Smooth muscle cell (in vitro differentiated cells): Measurements from ENCODE around the gene LANCL2. TPM values are rescaled to one million over a fixed set of nuclear protein-coding genes. Genes with fewer than 3 reads are reported as not detected.
A peak's percentile ranks its signal among the peaks of the same experiment; 100 is the strongest.

Experiments used
- DNase-seq: peaks from one replicate; lab custom pipeline; 2025; ENCODE audit not compliant: unreplicated experiment; lab: John Stamatoyannopoulos, UW
- H2AFZ ChIP-seq: fragments of 200-600 bp; sonication (generic); 2 replicates; pipeline ENCODE4 v1.6.0; 2016; ENCODE audit warnings: antibody characterized with exemption, low read depth, mild to moderate bottlenecking
- H3F3A ChIP-seq: fragments of 200-600 bp; sonication (generic); 2 replicates; pipeline ENCODE4 v1.6.0; 2017; ENCODE audit warnings: antibody characterized with exemption, low read depth
- H3K27ac ChIP-seq: fragments of 200-600 bp; sonication (generic); 2 replicates; pipeline ENCODE4 v1.5.1; 2016; ENCODE audit warnings: low read depth, mild to moderate bottlenecking
- H3K27me3 ChIP-seq: fragments of 200-600 bp; sonication (generic); 2 replicates; pipeline ENCODE4 v1.6.1; 2016; ENCODE audit warnings: low read depth, mild to moderate bottlenecking
- H3K36me3 ChIP-seq: fragments of 200-600 bp; sonication (generic); 2 replicates; pipeline ENCODE4 v1.5.1; 2016; ENCODE audit warnings: low read depth
- H3K4me1 ChIP-seq: fragments of 200-600 bp; sonication (generic); 2 replicates; pipeline ENCODE4 v1.5.1; 2016; ENCODE audit warnings: low read depth
- H3K4me2 ChIP-seq: fragments of 200-600 bp; sonication (generic); 2 replicates; pipeline ENCODE4 v1.6.0; 2016; ENCODE audit warnings: mild to moderate bottlenecking
- H3K4me3 ChIP-seq: fragments of 200-600 bp; sonication (generic); 2 replicates; pipeline ENCODE4 v1.5.1; 2016; ENCODE audit warnings: mild to moderate bottlenecking
- H3K79me2 ChIP-seq: fragments of 200-600 bp; sonication (generic); 2 replicates; pipeline ENCODE4 v1.6.0; 2016; ENCODE audit warnings: low read depth, mild to moderate bottlenecking
- H3K9ac ChIP-seq: fragments of 200-600 bp; sonication (generic); 2 replicates; pipeline ENCODE4 v1.6.0; 2016; ENCODE audit warnings: low read depth
- H3K9me3 ChIP-seq: fragments of 200-600 bp; sonication (generic); replicated peaks from 2 replicates; pipeline ENCODE4 v1.5.1; 2016; ENCODE audit warnings: low read depth
- H4K20me1 ChIP-seq: fragments of 200-600 bp; sonication (generic); 2 replicates; pipeline ENCODE4 v1.6.0; 2016; ENCODE audit warnings: low read depth
- CTCF ChIP-seq: fragments of 200-600 bp; sonication (generic); IDR thresholded peaks from 2 replicates; pipeline ENCODE4 v1.5.1; 2017; ENCODE audit warnings: borderline replicate concordance, mild to moderate bottlenecking, antibody characterized with exemption; ENCODE audit not compliant: insufficient read depth, poor library complexity, severe bottlenecking
- WGBS: methylation state at CpG from one replicate; pipeline ENCODE4 v1.1.7; 2016; ENCODE audit warnings: low lambda C conversion rate; 5-methylcytosine and 5-hydroxymethylcytosine counted together
- polyA plus RNA-seq: library from polyadenylated mRNA; unstranded; fragments of >200 nt; fragmentation: Nextera tagmentation; extraction: Ambion mirVana; gene quantifications from 2 replicates; pipeline ENCODE4 v1.2.1, GENCODE V29; 2016
- total RNA-seq: library from RNA; depleted of rRNA; stranded (reverse); fragments of >200 nt; gene quantifications from 2 replicates; pipeline ENCODE4 v1.2.3, GENCODE V29; 2014

LANCL2 gene
- total and polyA plus RNA-seq, 2 experiments from 2014 or later, result 9.4 to 15.6 TPM

DNA sequence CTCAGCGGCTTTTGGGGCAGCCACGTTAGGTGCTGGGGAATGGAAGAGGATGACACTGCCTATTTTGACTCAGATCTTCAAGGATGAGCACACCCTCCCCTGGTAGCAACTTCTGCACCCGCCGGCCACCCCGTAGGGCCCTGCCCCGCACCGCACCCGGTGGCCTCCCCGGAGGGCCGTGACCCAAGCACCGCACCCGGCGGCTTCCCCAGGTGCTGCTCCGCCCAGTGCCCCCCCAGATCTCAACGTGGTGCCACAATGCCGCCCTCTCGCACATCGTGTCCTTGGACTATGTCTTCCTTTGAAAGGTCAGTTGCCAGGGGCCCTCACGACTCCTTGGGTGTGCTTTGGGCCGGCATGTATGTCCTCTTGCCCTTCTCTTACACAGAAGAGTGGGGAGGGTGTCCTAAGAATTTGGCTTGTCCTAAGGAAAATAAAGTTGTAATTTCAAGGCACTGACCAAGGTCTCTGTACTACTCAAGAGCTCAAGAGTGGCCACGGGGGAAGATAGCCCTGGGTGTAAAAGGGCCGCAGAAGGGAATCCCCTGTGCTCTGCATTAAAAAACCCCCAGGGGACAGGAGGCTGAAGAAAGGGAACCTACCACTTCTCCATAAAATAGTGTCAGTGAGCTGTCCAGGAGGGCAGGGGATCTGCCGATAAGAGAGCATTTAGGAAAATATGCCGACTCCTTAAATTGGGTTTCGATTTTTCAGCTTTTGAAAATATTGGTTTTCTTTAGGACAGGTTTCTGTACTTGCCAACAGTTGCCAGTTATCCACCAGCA is 1.6 kb upstream of the LANCL2 start:
- Histone ChIP-seq H4K20me1 (no peaks in the 10 kb centered on the region), H3K27ac (no peak overlapping the region), H3K36me3 (no peaks in the 10 kb centered on the region), H3K9ac (no peak overlapping the region), H2AFZ (no peak overlapping the region), H3K4me1 (peaks cover 17% of the 10 kb centered on the region), H3K9me3 (no peaks in the 10 kb centered on the region), H3F3A (peaks cover 9% of the 10 kb centered on the region), H3K4me3 (no peak overlapping the region), H3K79me2 (no peaks in the 10 kb centered on the region), H3K4me2 (no peak overlapping the region), H3K27me3 (no peaks in the 10 kb centered on the region)
- 95% methylated on average over 25 of the region's 25 CpGs for WGBS
- no peak for DNase-seq
- TF ChIP-seq CTCF, result no peak

DNA sequence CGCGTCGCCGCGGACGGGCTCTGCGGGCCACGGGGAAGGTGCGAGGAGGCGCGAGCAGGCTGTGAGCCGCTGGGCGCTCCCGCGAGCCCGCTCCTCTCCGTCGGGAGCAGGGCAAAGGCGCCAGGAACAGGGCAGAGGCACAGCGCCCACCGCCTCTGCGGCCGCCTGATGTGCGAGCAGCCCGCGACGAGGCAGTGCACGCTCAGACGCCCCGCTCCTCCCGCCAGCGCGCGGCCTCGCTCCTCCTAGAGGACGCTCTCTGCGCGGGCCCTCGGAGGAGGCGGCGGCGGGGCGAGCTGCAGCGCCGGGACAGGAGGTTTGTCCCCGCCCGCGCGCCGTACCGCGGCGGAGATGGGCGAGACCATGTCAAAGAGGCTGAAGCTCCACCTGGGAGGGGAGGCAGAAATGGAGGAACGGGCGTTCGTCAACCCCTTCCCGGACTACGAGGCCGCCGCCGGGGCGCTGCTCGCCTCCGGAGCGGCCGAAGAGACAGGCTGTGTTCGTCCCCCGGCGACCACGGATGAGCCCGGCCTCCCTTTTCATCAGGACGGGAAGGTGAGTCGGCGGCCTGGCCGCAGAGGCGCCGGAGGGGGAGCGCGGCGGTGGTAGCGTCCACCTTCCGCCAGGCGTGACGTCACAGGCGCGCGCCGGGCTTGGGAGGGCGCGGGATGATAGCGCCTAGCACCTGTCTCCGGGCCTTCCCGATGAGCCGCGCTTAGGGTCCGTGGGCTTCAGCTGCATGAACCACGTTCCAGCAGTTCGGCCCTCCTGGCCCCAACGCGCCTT is 731 bp downstream of the LANCL2 start:
- Histone ChIP-seq H3K27ac (no peak overlapping the region), H3K4me2 (peak overlapping the region; percentile 92), H2AFZ (peak overlapping the region; percentile 92), H3K36me3 (no peaks in the 10 kb centered on the region), H3K79me2 (peaks cover 6% of the 10 kb centered on the region), H3F3A (peaks cover 14% of the 10 kb centered on the region), H4K20me1 (no peaks in the 10 kb centered on the region), H3K9ac (peak overlapping the region; percentile 100), H3K27me3 (no peaks in the 10 kb centered on the region), H3K9me3 (no peaks in the 10 kb centered on the region), H3K4me1 (peaks cover 17% of the 10 kb centered on the region), H3K4me3 (peak overlapping the region; percentile 100)
- under 1% methylated on average over 100 of the region's 101 CpGs for WGBS
- TF ChIP-seq CTCF, result no peak
- peak; percentile 94 for DNase-seq

DNA sequence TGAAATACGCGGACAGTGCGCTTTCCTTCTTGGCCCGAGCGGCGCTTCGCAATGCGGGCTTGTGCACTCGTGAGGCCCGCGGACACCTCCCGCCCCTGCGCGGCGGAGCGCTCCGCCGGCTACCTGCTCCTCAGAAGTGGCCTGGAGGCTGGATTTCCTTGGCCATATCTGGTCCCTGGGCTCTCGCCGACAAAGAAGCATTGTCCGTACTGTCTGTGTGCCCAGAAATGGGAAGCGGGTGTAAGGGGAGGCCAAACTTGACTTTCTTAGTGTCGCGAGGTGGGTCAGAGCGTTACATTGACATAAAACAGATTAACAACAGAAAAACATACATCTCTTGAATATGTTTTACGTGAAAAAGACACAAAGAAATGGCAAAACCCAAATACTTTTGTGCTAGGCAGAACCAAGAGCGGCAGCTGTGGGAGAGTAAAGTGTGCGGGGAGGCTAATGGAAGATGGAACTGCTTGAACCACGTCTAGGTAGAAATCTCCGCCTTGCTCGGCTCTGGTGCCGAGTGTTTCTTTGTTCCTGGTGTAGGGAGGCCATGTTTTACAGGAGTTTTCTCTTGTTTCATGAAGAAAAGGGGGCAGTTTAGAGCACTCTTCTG is 1.4 kb downstream of the LANCL2 start:
- H4K20me1 ChIP-seq, result no peaks in the 10 kb centered on the region
- peak overlapping the region; percentile 100 for H3K9ac ChIP-seq
- H3F3A ChIP-seq, result peaks cover 14% of the 10 kb centered on the region
- H2AFZ ChIP-seq, result peak overlapping the region; percentile 92
- no peak overlapping the region for H3K27ac ChIP-seq
- peaks cover 13% of the 10 kb centered on the region for H3K79me2 ChIP-seq
- H3K4me1 ChIP-seq, result peaks cover 17% of the 10 kb centered on the region
- no peak for TF ChIP-seq CTCF
- no peaks in the 10 kb centered on the region for H3K27me3 ChIP-seq
- DNase-seq, result no peak
- 2% methylated on average over 32 of the region's 32 CpGs for WGBS
- H3K4me2 ChIP-seq, result peak overlapping the region; percentile 92
- H3K4me3 ChIP-seq, result peak overlapping the region; percentile 100
- H3K36me3 ChIP-seq, result no peaks in the 10 kb centered on the region
- H3K9me3 ChIP-seq, result no peaks in the 10 kb centered on the region
